NCI-H2196 (cell line): ENCODE measurements around the gene HS2ST1.
"Not testable (repeated sequence)": the region's sequence is repeated elsewhere in the genome, so short reads cannot be mapped to it uniquely, and the experiment has no call there.

Experiments used
- DNase-seq: peaks from one replicate; lab custom pipeline; 2025; ENCODE audit not compliant: unreplicated experiment; lab: John Stamatoyannopoulos, UW

The HS2ST1 gene

DNA sequence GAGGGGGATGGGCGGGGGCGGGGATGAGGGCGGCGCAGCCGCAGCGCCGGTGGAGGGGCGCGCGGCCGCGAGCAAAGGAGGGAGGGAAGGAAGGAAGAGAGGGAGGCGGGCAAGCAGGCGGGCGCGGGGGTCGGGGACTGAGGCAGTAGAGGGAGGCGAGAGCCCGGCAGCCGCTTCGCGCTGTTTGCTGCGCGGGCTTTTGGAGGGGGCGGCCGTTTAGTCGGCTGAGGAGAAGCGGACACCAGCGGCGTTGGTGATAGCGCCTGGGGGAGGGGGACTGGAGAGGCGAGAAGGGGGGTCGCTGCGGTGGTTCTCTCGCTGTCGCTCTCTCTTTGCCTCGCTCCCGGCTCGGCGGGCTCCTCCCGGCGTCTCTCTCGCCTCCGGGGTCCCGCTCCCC is at the start of gene HS2ST1:
Gene HS2ST1, plus strand, starts transcription at position 35 of the 397 bp plus-strand sequence.
- no peak for DNase-seq

GRCh38 chr1:86865973-86866637 is 48.3 kb upstream of the HS2ST1 start:
- DNase-seq, result no peak

DNA sequence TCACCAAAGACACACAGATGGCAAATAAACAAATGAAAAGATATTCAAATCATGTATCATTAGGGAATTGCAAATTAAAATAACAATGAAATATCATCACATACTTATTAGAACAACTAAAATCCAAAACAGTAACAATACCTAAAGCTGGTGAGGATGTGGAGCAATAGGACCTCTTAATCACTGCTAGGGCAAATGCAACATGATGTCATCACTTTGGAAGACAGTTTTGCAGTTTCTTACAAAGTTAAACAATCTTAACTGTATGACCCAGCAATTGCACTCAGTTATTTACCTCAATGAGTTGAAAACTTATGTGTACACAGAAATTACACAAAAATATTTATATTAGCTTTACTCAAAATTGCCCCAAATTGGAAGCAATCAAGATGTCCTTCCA is 47.8 kb upstream of the HS2ST1 start:
- no peak for DNase-seq

DNA sequence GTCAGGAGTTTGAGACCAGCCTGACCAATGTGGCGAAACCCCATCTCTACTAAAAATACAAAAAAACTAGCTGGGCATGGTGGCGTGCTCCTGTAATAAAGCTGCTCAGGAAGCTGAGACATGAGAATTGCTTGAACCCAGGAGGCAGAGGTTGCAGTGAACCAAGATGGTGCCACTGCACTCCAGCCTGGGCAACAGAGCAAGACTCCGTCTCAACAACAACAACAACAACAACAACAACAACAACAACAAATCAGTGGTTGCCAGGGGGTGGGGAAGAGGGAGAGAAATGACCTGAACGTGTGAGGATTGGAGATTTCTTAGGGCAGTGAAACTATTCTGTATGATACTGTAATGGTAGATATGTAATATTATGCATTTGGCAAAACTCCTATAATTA is 47.2 kb upstream of the HS2ST1 start:
- DNase-seq, result not testable (repeated sequence)

GRCh38 chr1:86868477-86868876 is 46.0 kb upstream of the HS2ST1 start:
- no peak for DNase-seq

DNA sequence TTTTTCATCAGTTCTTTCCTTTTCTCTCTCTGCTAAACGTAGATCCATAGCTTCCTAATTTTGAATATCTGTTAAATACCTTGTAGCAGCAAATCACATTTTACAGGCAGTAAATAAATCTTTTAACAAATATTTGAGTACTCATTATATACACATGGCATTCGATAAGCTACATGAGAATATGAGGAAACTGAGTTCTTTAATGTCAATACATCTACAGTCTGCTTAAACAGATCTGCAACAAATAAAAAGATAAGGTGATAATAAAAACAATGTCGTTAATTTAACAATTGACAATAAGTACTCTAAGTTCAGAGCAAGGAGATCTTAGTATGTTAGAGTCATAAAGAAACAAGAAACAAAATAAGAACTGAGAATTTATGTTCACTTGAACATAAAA is 43.4 kb upstream of the HS2ST1 start:
- no peak for DNase-seq

DNA sequence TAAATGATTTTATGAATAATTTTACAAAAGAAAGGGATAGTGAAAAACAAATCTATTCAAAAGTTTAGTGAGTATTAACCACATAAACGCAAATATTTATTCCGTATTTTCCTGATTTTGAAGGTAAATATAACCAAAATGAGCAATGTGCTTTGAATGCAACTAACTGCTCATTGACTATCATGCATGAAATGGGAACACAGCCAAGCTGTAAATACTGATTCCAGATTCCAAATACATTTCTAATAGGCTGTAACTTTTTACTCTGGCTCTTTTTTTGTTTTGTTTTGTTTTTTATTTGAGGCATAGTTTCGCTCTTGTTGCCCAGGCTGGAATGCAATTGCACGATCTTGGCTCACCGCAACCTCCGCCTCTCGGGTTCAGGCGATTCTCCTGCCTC is 42.3 kb upstream of the HS2ST1 start:
- DNase-seq, result no peak

DNA sequence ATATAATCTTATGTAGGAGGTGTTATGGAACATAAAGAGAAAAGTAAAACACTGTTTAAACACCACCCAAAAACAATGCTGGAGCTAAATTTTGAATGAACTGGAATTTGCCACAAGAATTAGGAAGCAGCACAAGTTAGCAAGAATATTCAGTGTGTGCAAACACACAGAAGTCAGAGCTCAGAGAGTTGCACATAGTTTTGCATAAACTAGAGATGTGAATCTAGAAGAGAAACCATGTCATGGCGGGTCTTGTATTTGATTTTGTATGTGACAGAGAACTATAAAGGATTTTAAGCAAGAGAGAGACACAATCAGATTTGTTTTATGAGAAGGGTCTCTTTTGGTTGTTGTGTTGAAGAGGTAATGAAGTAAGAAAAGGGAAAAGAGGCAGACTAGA is 38.7 kb upstream of the HS2ST1 start:
- no peak for DNase-seq

DNA sequence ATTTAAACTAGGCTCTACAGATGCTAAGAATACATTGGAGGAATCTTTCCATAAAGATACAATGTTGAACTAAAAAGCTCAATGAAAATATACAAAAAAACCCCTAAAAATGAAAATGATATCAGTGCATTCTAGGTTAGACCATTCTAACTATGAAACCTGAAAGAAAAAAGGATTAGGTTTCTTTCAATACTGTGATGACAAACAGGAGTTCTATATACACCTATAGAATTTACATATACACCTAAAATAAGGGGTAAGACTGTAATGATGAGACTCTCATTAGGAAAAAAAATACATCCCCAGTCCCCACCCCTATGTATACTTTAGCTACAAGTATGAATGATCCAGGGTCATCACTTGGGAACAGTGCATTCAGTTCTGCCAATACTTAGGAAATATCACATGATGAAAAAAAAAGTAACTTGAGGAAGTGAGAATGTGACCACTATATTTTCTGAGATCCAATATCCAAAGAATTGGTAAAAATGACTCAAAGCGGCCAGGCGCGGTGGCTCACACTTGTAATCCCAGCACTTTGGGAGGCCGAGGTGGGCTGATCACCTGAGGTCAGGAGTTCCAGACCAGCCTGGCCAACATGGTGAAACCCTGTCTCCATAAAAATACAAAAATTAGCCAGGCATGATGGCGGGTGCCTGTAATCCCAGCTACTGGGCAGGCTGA is 26.8 kb upstream of the HS2ST1 start:
- no peak for DNase-seq

- DNase-seq, result no peak
Observed at GRCh38 chr1:86888327-86888726, 26.1 kb upstream of the HS2ST1 start.

GRCh38 chr1:86899401-86899800 is 15.0 kb upstream of the HS2ST1 start:
- DNase-seq, result not testable (repeated sequence)

GRCh38 chr1:86905875-86906274 is 8.6 kb upstream of the HS2ST1 start:
- DNase-seq, result no peak

DNA sequence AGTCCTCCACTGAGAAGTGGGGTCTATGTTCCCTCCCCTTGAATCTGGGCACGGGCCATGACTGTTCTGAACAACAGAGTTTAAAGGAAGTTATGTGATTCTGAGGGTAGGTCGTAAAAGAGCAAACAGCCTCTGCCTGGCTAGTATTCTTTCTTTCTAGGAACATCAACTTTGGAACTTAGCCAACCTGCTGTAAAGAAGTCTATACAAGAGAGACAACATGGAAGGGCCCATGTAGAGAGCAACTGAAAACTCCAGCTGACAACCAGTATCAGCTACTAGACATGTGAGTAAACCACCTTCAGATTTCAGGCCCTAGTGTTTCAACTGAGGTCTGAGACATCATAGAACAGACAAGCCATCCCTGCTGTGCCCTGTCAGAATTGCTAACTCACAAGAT is 8.0 kb upstream of the HS2ST1 start:
- peak; percentile 56 for DNase-seq

GRCh38 chr1:86912281-86912900 is 2.0 kb upstream of the HS2ST1 start:
- DNase-seq, result no peak

DNA sequence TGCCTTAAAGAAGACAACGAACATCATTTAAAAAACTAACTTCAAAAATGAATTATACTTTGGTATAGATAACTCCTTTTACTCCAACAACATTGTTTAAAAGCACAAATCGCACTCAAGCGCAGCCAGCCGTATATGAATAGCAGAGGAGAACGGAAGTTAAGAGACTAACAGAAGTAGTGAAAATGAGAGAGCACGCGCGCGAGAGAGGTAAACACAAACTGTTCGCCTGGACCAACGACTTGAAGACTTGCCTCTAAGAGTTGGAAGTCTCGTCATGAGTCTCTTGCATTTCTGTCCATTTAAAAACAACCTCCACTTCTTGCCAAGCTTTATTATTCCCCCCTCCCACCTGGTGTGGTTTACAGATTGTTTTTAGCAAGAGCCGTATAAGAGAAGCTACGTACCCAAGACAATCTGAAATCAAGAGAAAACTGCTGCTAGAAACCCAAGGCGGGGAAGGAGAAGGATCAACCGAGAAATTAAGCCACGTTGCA is 988 bp upstream of the HS2ST1 start:
- DNase-seq, result no peak

DNA sequence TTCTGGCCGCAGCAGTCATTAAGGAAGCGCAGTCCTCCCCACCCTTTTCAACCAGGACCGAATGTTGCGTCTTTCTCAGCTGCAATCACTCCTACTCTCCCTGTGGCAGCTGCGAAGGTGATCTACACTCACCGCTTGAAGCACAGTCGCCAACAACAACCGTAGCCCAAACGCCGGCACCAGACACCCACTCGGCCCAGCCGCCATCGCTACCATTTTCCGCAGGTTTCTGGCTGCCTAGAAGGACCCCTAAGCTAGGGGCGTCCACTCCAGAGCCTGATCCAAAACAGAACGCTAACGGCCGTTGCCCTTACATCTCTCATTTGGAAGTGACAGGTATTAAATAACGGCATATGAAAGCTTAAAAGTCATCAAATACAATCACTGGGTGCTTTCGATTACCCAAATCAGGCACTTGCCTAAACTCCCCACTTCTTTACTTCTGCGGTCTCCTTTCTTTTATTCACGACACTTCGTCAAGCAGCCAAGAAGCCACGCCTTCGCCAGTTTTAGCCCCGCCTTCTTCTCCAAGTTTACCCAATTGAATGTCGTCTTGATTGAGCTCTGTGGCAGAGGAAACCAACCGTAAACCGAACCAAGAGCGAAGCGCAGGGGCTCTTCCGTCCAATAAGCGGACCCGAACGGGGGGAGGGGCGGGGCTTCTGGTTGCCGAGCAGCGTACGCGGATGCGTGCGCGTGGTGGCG is 387 bp upstream of the HS2ST1 start, which contains the start of gene SELENOF:
Gene SELENOF, minus strand, starts transcription at position 231 of the 705 bp plus-strand sequence. Its CDS starts 15 bp downstream, at position 216.
- DNase-seq, result peak; percentile 99

- DNase-seq, result peak; percentile 36
Observed at GRCh38 chr1:86914998-86915736, 732 bp downstream of the HS2ST1 start.

- no peak for DNase-seq
Observed at GRCh38 chr1:86915737-86916235, 1.4 kb downstream of the HS2ST1 start.

DNA sequence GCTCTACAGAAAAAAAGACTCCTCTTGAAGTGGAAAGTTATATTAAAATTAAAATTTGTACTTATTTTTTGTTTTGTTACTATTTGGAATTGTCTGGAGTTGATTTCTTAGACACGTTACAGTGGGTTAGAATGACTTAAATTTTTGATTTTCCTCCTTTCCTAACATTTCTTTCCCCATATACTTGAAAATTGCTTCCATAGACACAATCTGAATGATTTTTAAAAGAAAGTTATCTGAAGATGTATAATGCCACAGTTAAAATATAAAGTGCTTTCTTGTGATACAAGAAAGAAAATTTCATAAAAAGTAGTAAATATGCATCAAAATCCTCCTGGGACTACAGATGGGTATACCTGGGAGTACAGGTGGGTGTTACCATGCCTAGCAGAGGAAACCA is 2.3 kb downstream of the HS2ST1 start:
- no peak for DNase-seq

GRCh38 chr1:86922445-86922844 is 8.0 kb downstream of the HS2ST1 start:
- DNase-seq, result no peak
